ENCODE data around the gene CRYBG2.

Gene CRYBG2

DNA sequence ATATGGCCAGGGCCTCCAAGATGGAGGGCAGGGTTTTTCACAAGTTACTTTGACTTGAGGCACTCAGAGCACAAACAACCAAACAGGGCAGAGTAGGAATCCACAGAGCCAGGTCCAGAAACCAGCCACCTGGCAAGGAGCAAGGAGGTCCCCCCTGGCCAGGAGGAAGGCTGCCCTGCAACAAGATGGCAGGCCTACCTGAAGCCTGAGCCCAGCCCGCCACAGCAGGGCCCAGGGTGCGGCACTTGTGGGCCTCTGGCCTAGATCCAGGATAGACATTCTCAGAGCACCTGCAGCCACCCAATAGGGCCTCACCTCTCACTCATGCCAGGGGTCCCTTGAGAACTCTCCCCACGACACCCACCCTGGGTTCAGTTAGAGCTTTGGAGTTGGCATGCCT is 62.5 kb downstream of the CRYBG2 start:
- Histone ChIP-seq H3K27ac (ENCODE audit: low read length) (no peak overlapping the region), H3K36me3 (replicated peaks; ENCODE audit: low read depth, low read length) (no peaks in the 10 kb centered on the region), H4K20me1 (ENCODE audit: insufficient read depth, low read length) (no peaks in the 10 kb centered on the region), H3K4me3 (ENCODE audit: low read length) (no peak overlapping the region), H3K9me3 (ENCODE audit: insufficient read depth, low read length) (peaks cover 10% of the 10 kb centered on the region; the same call in 1 of the 2 replicates), H3K27me3 (ENCODE audit: low read depth, low read length) (no peaks in the 10 kb centered on the region), H3K4me1 (ENCODE audit: low read length) (peaks cover 46% of the 10 kb centered on the region), H3K79me2 (ENCODE audit: low read length) (no peaks in the 10 kb centered on the region), H2AFZ (ENCODE audit: low read depth, low read length) (no peak overlapping the region), H3K9ac (ENCODE audit: low read length) (no peak overlapping the region), H3K4me2 (ENCODE audit: low read length) (no peak overlapping the region)
- TF ChIP-seq, protein P1, sequence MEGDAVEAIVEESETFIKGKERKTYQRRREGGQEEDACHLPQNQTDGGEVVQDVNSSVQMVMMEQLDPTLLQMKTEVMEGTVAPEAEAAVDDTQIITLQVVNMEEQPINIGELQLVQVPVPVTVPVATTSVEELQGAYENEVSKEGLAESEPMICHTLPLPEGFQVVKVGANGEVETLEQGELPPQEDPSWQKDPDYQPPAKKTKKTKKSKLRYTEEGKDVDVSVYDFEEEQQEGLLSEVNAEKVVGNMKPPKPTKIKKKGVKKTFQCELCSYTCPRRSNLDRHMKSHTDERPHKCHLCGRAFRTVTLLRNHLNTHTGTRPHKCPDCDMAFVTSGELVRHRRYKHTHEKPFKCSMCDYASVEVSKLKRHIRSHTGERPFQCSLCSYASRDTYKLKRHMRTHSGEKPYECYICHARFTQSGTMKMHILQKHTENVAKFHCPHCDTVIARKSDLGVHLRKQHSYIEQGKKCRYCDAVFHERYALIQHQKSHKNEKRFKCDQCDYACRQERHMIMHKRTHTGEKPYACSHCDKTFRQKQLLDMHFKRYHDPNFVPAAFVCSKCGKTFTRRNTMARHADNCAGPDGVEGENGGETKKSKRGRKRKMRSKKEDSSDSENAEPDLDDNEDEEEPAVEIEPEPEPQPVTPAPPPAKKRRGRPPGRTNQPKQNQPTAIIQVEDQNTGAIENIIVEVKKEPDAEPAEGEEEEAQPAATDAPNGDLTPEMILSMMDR (IDR thresholded peaks at IDR 0.05; ENCODE audit: low read depth, low read length) = no peak
- TF ChIP-seq EZH2phosphoT487 (IDR thresholded peaks at IDR 0.05; ENCODE audit: low read depth) = no peak

DNA sequence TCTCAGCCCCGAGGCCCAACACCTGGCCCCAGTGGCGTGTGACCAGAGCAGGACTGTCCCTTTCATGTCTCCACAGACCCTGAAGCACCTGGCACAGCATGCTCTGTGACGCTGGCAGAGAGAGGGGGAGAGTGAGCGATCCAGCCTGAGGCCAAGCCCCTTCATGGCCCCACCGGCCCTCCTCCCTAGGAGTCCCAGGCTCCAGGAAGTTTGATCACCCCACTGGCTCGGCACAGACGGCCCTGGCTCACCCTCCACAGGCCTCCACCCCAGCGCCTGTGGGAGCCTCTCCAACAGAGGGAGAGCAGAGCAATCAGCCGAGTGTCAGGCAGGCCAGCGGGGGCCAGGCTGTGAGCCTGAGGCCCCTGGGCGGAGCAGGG is 63.1 kb downstream of the CRYBG2 start:
- H2AFZ ChIP-seq (ENCODE audit: low read depth, low read length) = no peak overlapping the region
- no peak overlapping the region for H3K27ac ChIP-seq (ENCODE audit: low read length)
- peak overlapping the region; percentile 55 for H3K4me2 ChIP-seq (ENCODE audit: low read length)
- H3K4me1 ChIP-seq (ENCODE audit: low read length) = peaks cover 46% of the 10 kb centered on the region
- H4K20me1 ChIP-seq (ENCODE audit: insufficient read depth, low read length) = no peaks in the 10 kb centered on the region
- H3K4me3 ChIP-seq (ENCODE audit: low read length) = no peak overlapping the region
- H3K36me3 ChIP-seq (replicated peaks; ENCODE audit: low read depth, low read length) = no peaks in the 10 kb centered on the region
- peaks cover 10% of the 10 kb centered on the region; the same call in 1 of the 2 replicates for H3K9me3 ChIP-seq (ENCODE audit: insufficient read depth, low read length)
- H3K9ac ChIP-seq (ENCODE audit: low read length) = no peak overlapping the region; the same call in 1 of the 2 replicates
- TF ChIP-seq, protein P1 (IDR thresholded peaks at IDR 0.05; ENCODE audit: low read depth, low read length) = no peak
- TF ChIP-seq EZH2phosphoT487 (IDR thresholded peaks at IDR 0.05; ENCODE audit: low read depth) = no peak
- H3K27me3 ChIP-seq (ENCODE audit: low read depth, low read length) = no peaks in the 10 kb centered on the region
- H3K79me2 ChIP-seq (ENCODE audit: low read length) = no peaks in the 10 kb centered on the region

DNA sequence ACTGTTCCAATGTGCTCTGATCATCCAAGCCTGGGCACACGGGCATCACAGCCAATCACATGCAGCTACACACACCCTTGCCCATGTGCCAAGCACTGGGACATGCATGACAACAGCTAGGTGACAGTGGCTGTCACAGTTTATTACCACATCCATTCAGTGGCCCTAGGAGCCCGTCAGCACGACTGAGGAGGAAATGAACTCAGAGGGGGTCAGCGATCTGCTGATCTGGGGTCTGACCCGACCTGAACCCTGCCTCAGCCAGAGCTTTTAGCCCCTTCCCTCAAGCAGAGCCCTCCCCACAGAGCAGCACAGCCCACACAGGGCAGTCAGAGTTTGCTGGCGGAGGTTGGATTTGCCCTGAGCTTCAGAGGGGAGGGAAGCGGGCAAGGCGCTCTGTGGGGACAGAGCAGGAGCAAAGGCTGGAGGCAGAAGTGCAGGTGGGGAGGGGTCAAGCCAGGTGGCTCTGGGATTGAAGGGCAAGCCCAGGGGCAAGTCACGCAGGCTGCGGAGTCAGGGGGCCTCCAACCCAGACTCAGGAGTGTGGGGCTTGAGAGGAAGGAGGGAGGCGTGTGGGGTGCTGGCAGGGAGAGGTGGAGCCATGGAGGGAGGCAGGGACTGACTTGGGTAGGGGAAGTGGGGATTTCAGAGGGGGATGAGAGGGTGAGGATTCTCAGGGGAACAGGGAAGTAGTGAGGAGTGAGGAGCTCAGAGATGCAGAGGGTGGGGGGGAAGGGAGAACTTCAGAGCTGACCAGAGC is 63.6 kb downstream of the CRYBG2 start:
- no peaks in the 10 kb centered on the region for H3K36me3 ChIP-seq (replicated peaks; ENCODE audit: low read depth, low read length)
- H3K4me2 ChIP-seq (ENCODE audit: low read length) = peak overlapping the region; percentile 55
- H3K27ac ChIP-seq (ENCODE audit: low read length) = peak overlapping the region; percentile 62
- H3K4me1 ChIP-seq (ENCODE audit: low read length) = peaks cover 46% of the 10 kb centered on the region
- no peaks in the 10 kb centered on the region for H4K20me1 ChIP-seq (ENCODE audit: insufficient read depth, low read length)
- no peaks in the 10 kb centered on the region for H3K79me2 ChIP-seq (ENCODE audit: low read length)
- H3K9me3 ChIP-seq (ENCODE audit: insufficient read depth, low read length) = peaks cover 10% of the 10 kb centered on the region; the same call in 1 of the 2 replicates
- TF ChIP-seq, protein P1 (IDR thresholded peaks at IDR 0.05; ENCODE audit: low read depth, low read length) = no peak
- no peak for TF ChIP-seq EZH2phosphoT487 (IDR thresholded peaks at IDR 0.05; ENCODE audit: low read depth)
- no peak overlapping the region for H3K4me3 ChIP-seq (ENCODE audit: low read length)
- peak overlapping the region; percentile 27; the same call in 1 of the 2 replicates for H2AFZ ChIP-seq (ENCODE audit: low read depth, low read length)
- peak overlapping the region; percentile 45; the same call in 1 of the 2 replicates for H3K9ac ChIP-seq (ENCODE audit: low read length)
- no peaks in the 10 kb centered on the region for H3K27me3 ChIP-seq (ENCODE audit: low read depth, low read length)

DNA sequence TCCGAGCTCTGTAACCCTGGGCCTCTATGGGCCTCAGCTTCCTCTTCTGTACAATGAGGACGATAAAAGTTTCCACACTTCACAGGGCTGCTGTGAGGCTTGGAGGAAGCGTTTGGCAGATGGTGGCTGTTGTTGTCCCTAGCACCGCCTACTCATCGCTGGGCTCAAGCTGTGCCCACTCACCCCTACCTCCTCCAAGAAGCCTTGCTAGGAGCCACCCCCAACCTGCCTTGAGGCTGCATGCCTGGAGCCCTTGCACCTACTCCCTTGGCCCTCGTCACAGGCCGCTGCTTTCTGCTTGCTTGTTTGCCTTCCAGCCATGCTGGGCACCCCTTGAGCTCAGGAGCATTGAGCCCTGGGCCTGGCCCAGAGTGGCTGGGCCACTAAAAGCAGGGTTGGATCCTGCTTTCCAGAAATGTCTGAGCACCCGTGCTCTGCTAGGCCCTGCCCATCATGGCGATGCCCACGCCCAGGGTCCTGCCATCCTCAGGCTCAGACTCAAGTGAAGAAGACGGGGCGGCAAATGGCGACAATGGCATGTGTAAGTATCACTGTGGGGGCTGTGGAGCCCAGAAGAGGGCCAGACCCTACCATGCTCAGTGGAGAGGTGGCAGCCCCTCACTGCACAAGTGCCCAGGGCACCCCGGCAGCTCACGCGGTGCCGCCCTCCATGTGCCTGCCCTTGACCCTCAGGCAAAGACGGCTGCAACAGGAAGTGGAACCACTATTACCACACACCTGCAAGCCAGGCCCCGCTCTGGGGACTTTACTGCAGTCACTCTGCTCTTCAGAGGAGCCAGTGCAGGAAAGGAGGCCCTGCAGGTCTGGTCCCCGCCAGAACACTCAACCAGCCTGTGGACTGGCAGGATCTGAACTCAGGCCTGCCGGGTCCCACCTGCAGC is 64.5 kb downstream of the CRYBG2 start:
- peak overlapping the region; percentile 62 for H3K27ac ChIP-seq (ENCODE audit: low read length)
- peaks cover 10% of the 10 kb centered on the region; the same call in 1 of the 2 replicates for H3K9me3 ChIP-seq (ENCODE audit: insufficient read depth, low read length)
- no peak for TF ChIP-seq EZH2phosphoT487 (IDR thresholded peaks at IDR 0.05; ENCODE audit: low read depth)
- TF ChIP-seq, protein P1 (IDR thresholded peaks at IDR 0.05; ENCODE audit: low read depth, low read length) = no peak
- H3K79me2 ChIP-seq (ENCODE audit: low read length) = no peaks in the 10 kb centered on the region
- H3K4me1 ChIP-seq (ENCODE audit: low read length) = peaks cover 46% of the 10 kb centered on the region
- peak overlapping the region; percentile 55 for H3K4me2 ChIP-seq (ENCODE audit: low read length)
- no peaks in the 10 kb centered on the region for H3K36me3 ChIP-seq (replicated peaks; ENCODE audit: low read depth, low read length)
- H3K4me3 ChIP-seq (ENCODE audit: low read length) = no peak overlapping the region
- no peaks in the 10 kb centered on the region for H4K20me1 ChIP-seq (ENCODE audit: insufficient read depth, low read length)
- H3K9ac ChIP-seq (ENCODE audit: low read length) = peak overlapping the region; percentile 45; the same call in 1 of the 2 replicates
- no peaks in the 10 kb centered on the region for H3K27me3 ChIP-seq (ENCODE audit: low read depth, low read length)
- peak overlapping the region; percentile 63 for H2AFZ ChIP-seq (ENCODE audit: low read depth, low read length)

All from OCI-LY3 (cell line).